A673 (cell line): Measurements from ENCODE around the gene RNF144B. TPM values are rescaled to one million over a fixed set of nuclear protein-coding genes. Genes with fewer than 3 reads are reported as not detected.

Source experiments
- BruUV-seq: library from RNA; stranded (reverse); fragments of 400-500 nt; replicated peaks from 2 replicates; lab custom pipeline; 2021; lab: Mats Ljungman, UMichigan
- CTCF ChIA-PET: fragments of 300-600 bp; sonication (Branson Sonifier 250); formaldehyde crosslinking; loops from one replicate; lab custom pipeline; 2022; ENCODE audit warnings: antibody characterized with exemption; lab: Charles Lee
- POLR2A ChIA-PET: fragments of 300-600 bp; sonication (Branson Sonifier 250); formaldehyde crosslinking; loops from one replicate; lab custom pipeline; 2022; ENCODE audit warnings: antibody characterized with exemption; ENCODE audit not compliant: low non-redundant PET; lab: Charles Lee
- DNase-seq: peaks from one replicate; pipeline ENCODE4 v3.0.0-alpha.2; 2015; ENCODE audit warnings: low spot score
- H3K27ac ChIP-seq: fragments of 200-600 bp; sonication (generic); 2 replicates; pipeline ENCODE4 v1.5.1; 2016; ENCODE audit warnings: mixed run types, low read depth, mild to moderate bottlenecking, mixed read lengths, antibody characterized with exemption, low read length; ENCODE audit not compliant: poor library complexity, severe bottlenecking
- H3K27me3 ChIP-seq: fragments of 200-600 bp; sonication (generic); replicated peaks from 2 replicates; pipeline ENCODE4 v1.6.1; 2017; ENCODE audit warnings: mixed run types, low read depth, mild to moderate bottlenecking, mixed read lengths, antibody characterized with exemption, low read length; ENCODE audit not compliant: insufficient read depth, poor library complexity
- H3K36me3 ChIP-seq: fragments of 200-600 bp; sonication (generic); 2 replicates; pipeline ENCODE4 v1.6.1; 2016; ENCODE audit warnings: mixed run types, mild to moderate bottlenecking, mixed read lengths, antibody characterized with exemption, low read length; ENCODE audit not compliant: insufficient read depth, poor library complexity, severe bottlenecking
- H3K4me1 ChIP-seq: fragments of 200-600 bp; sonication (generic); 2 replicates; pipeline ENCODE4 v1.6.1; 2017; ENCODE audit warnings: mixed run types, mild to moderate bottlenecking, mixed read lengths, antibody characterized with exemption, low read length; ENCODE audit not compliant: insufficient read depth, poor library complexity, severe bottlenecking
- H3K4me3 ChIP-seq: fragments of 200-600 bp; sonication (generic); 2 replicates; pipeline ENCODE4 v1.5.1; 2016; ENCODE audit warnings: low read depth, mixed run types, mild to moderate bottlenecking, mixed read lengths, low read length; ENCODE audit not compliant: poor library complexity, severe bottlenecking
- H3K9me3 ChIP-seq: fragments of 200-600 bp; sonication (generic); 2 replicates; pipeline ENCODE4 v1.6.1; 2016; ENCODE audit warnings: mixed run types, low read depth, mild to moderate bottlenecking, mixed read lengths, antibody characterized with exemption, low read length; ENCODE audit not compliant: poor library complexity, severe bottlenecking
- EZH2 ChIP-seq: fragments of 200-600 bp; sonication (generic); IDR thresholded peaks from 2 replicates; pipeline ENCODE4 v1.6.1; 2017; ENCODE audit warnings: borderline replicate concordance, low read depth, mild to moderate bottlenecking, mixed read lengths, antibody characterized with exemption, low read length; ENCODE audit not compliant: poor library complexity, severe bottlenecking
- intact Hi-C: fragments of 100-400 bp; cut with micrococcal nuclease; formaldehyde crosslinking; loops from one replicate; pipeline ENCODE4 v1.10.0; 2022; ENCODE audit not compliant: unreplicated experiment
- total RNA-seq: library from RNA; stranded (reverse); gene quantifications from 2 replicates; pipeline ENCODE4 v1.2.3, GENCODE V29; 2021
- TF ChIP-seq, protein P1 (sequence below): fragments of 300-800, 200-600 bp; sonication (generic); conservative IDR thresholded peaks from 2 replicates; pipeline ENCODE4 v1.5.1; 2017; ENCODE audit warnings: low read depth, mild to moderate bottlenecking, antibody characterized with exemption, low read length, moderate library complexity, mixed read lengths

Gene RNF144B
- total RNA-seq, 1 experiment from 2014 or later: 0.82 TPM

DNA sequence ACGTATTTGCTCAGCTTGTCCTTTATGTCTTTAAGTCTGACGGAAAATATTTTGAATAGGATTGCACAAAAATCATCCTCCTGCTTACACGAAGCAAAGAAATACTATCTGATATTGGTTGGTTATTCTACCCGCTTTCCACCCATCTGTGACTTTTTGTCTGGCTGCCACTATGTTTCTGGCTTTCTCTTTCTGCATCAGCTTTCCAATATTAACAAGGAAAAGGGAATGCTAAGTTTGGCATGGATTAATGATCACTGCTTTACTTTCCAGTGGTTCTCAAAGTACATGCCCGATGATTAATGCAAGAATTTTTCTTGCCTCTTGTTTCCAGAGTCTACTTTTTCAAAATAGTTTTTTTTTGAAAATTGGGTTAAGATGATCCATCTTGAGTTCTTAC, 57.0 kb downstream of the RNF144B start:
- H3K9me3 ChIP-seq: no peaks in the 10 kb centered on the region
- DNase-seq: no peak
- H3K27ac ChIP-seq: no peak overlapping the region
- H3K27me3 ChIP-seq: no peaks in the 10 kb centered on the region
- TF ChIP-seq EZH2: no peak
- TF ChIP-seq, protein P1, sequence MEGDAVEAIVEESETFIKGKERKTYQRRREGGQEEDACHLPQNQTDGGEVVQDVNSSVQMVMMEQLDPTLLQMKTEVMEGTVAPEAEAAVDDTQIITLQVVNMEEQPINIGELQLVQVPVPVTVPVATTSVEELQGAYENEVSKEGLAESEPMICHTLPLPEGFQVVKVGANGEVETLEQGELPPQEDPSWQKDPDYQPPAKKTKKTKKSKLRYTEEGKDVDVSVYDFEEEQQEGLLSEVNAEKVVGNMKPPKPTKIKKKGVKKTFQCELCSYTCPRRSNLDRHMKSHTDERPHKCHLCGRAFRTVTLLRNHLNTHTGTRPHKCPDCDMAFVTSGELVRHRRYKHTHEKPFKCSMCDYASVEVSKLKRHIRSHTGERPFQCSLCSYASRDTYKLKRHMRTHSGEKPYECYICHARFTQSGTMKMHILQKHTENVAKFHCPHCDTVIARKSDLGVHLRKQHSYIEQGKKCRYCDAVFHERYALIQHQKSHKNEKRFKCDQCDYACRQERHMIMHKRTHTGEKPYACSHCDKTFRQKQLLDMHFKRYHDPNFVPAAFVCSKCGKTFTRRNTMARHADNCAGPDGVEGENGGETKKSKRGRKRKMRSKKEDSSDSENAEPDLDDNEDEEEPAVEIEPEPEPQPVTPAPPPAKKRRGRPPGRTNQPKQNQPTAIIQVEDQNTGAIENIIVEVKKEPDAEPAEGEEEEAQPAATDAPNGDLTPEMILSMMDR: no peak
- H3K36me3 ChIP-seq: no peaks in the 10 kb centered on the region
- BruUV-seq: no TSS peak
- ChIA-PET CTCF (no interaction called here), POLR2A (no interaction called here)
- H3K4me3 ChIP-seq: no peak overlapping the region
- intact Hi-C loops: no loop called here
- H3K4me1 ChIP-seq: no peaks in the 10 kb centered on the region

DNA sequence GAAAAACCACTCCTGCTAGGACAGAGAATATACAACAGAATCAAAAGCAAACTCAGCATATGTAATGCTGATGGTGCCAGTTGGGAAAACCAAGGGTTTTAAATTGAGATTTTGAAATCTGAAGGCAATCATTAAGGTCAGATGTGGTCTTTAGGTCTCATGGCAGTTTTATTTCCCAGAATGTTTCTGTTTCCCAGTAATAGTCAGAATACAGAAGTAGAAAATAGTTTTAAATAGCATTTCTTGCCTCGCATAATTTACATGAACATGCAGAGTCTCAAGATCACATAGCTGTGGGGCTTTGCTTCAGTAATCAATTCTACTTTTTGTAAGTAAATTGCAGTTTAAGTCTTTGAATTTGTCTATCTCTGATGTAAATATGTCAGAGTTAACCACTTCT, 58.1 kb downstream of the RNF144B start:
- H3K4me3 ChIP-seq: no peak overlapping the region
- no peaks in the 10 kb centered on the region for H3K9me3 ChIP-seq
- TF ChIP-seq EZH2: no peak
- TF ChIP-seq, protein P1: no peak
- no peaks in the 10 kb centered on the region for H3K4me1 ChIP-seq
- no peaks in the 10 kb centered on the region for H3K27me3 ChIP-seq
- no peak overlapping the region for H3K27ac ChIP-seq
- ChIA-PET CTCF (no interaction called here), POLR2A (no interaction called here)
- H3K36me3 ChIP-seq: no peaks in the 10 kb centered on the region
- no peak for DNase-seq
- BruUV-seq: no TSS peak
- intact Hi-C loops: no loop called here

DNA sequence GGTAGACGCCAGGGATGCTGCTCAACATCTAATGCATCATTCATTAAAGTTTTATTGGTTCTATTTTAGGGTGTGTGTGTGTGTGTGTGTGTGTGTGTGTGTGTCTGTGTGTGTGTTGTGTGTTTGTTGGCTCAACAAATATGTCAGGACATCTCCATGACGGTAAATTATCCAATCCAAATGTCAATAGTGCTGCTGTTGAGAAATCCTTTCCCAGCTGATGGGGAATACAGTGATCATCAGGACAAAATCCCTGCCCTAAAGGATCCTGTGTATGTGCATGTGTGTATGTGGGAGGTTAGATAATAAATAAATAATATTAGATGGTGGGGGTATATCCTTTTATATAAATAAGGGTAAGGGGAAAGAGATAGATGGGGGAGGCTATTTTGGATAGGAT, 59.6 kb downstream of the RNF144B start:
- Histone ChIP-seq H3K4me3 (no peak overlapping the region), H3K4me1 (no peaks in the 10 kb centered on the region), H3K36me3 (no peaks in the 10 kb centered on the region), H3K9me3 (no peaks in the 10 kb centered on the region), H3K27ac (no peak overlapping the region), H3K27me3 (no peaks in the 10 kb centered on the region)
- no TSS peak for BruUV-seq
- TF ChIP-seq, protein P1: no peak
- TF ChIP-seq EZH2: no peak
- ChIA-PET POLR2A (interaction anchor here (0.7 kb wide), 1 partner anchor 22 kb away, joined by 4 read pairs; no protein-coding TSS in a partner anchor), CTCF (no interaction called here)
- no peak for DNase-seq
- intact Hi-C loops: no loop called here
